GM18909 (cell line): ENCODE measurements around the gene GAL3ST1.
"Not testable (repeated sequence)": the region's sequence is repeated elsewhere in the genome, so short reads cannot be mapped to it uniquely, and the experiment has no call there.

Experiments
- ATAC-seq: cut with Tn5 transposase; IDR thresholded peaks from one replicate; pipeline ENCODE4 v1.9.1; 2021; ENCODE audit warnings: mild to moderate bottlenecking; ENCODE audit not compliant: unreplicated experiment, poor library complexity

GAL3ST1 gene

GRCh38 chr22:30567277-30567676 is 7.2 kb downstream of the GAL3ST1 start:
- not testable (repeated sequence) for ATAC-seq

GRCh38 chr22:30566125-30566524 is 8.3 kb downstream of the GAL3ST1 start:
- ATAC-seq: no peak

DNA sequence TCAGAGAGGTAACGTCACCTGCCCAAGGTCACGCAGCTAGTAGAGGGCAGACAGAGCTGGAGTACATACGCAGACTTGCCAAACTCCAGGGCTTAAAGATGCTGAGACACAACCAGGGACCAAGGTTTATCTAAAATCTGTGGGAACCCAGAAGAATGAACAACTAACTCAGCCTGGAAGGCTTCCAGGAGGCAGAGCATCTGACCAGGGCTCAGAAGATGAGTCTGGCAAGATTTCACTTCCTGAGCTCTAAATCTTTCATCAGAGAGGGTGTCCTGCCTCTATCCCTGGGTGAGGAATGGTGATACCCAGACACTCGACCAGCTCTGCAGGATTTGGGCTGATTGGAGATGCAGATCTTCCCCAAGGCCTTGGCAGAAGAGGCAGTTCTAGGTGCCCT is 9.1 kb downstream of the GAL3ST1 start:
- ATAC-seq: no peak

GRCh38 chr22:30564761-30565119 is 9.7 kb downstream of the GAL3ST1 start:
- ATAC-seq: no peak

GRCh38 chr22:30564045-30564760 is 10.3 kb downstream of the GAL3ST1 start:
- ATAC-seq: no peak

- ATAC-seq: no peak
Measured at GRCh38 chr22:30562366-30562765, 12.1 kb downstream of the GAL3ST1 start.

DNA sequence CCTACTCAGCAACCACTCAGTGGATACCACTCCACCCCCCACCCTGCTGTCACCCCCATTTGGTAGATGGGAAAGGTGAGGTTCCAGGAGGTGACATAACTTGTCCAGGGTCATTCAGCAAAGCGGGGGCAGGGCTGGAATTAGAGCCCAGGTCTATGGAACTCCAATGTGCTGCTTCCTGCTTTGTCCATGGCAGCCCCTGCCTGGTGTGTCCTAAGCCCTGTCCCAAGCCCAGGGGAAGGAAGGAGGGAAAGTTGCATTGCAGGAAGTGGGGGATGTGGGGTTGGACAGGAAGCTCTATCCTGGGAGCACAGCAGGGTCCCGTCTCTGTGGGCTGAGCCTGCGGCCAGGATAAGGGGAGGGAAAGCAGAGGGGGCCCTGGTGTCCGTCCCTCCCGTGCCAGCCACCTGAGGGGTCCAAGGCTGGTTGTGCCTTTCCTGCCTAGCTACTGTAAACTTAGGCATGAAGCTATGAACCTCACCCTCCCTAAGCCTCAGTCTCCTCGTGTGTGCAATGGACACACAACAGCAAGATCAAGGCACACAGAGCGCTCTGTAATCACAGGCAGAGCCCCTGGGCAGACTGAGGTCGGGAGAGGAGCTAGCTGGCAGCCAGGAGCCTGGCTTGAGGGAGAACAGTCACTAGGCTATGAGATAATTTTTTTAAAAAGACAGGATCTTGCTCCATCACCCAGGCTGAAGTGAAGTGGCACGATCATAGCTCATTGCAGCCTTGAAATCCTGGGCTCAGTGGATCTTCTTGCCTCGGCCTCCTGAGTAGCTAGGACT is 12.9 kb downstream of the GAL3ST1 start:
- ATAC-seq: no peak

DNA sequence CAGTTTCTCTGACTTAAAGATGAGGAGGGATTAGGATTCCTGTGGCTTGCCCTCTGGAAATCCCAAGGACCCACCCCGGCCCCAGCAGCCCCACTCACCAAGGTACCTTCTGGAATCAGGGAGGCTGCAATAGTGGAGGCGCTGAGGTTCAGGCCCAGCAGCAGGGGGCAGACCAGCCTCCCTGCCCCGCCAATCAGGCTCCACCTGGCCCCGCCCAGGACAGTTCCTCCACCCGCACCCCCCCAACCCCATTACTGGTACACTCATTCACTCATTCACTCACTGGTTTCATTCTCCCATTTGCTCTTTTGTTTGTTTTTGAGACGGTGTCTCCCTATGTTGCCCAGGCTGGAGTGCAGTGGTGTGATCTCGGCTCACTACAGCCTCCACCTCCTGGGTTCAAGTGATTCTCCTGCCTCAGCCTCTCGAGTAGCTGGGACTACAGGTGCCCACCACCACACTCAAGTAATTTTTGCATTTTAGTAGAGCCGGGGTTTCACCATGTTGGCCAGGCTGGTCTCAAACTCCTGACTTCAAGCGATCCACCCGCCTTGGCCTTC is 13.7 kb downstream of the GAL3ST1 start:
- not testable (repeated sequence) for ATAC-seq

- no peak for ATAC-seq
Measured at GRCh38 chr22:30559889-30560288, 14.6 kb downstream of the GAL3ST1 start.

GRCh38 chr22:30557243-30557642 is 17.2 kb downstream of the GAL3ST1 start:
- ATAC-seq: no peak

DNA sequence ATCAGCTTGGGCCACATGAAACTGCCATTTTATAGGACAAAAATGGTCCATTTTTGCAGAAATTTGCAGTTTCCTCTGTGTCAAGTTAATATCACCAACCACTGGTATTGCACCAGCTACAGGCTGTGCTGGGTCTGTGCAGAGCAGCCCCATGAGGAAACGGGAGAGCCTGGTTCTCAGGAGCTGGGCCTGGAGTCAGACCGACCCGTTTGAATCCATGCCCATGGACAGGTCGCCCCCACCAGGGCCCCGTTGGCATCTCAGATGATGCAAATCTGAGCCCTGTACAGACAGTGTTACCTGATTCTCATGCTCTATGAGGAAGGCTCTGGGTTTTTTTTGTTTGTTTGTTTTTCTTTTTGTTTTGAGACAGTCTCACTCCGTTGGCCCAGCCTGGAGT is 18.1 kb downstream of the GAL3ST1 start:
- no peak for ATAC-seq

DNA sequence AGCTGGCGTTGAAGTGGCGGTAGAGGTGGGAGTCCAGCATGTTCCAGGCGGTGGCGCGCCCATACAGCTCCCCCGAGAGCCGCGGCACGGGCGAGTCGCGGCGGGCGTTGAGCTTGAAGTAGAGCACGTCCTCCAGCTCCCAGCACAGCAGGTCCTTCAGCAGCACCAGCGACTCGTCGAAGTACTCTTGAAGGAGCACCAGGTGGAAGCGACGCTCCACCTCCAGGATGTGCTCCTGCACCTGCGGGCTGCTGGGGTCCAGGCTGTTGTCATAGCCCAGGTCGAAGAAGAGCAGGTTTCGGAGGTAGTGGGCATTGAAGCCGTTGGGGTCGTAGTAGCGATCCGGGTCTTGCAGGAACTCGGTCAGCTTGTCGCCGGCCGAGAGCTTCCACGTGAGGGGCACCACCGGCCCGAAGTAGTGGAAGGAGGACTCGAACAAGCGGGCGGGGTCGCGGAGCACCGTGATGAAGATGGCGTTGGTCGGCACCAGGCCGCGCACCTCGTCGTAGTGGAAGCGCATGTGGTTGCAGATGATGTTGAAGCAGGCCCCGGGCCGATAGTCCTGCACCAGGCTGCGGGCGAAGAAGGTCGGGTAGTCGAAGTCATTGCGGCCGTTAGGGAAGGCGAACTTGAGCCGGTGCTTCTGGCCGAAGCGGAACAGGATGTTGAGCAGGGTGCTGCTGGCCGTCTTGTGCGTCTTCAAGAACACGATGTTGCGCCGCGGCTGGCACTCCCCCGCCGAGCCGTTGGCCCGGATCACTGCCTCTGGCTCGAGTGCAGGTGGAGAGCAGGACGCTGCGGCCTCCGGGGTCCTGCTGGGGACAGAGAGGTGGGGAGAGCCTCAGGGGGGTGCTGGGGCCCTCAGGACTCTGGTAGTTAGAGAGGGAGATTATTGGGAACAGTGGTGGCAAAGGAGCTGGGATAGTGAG is 18.9 kb downstream of the GAL3ST1 start:
- ATAC-seq: no peak

GRCh38 chr22:30553971-30554370 is 20.5 kb downstream of the GAL3ST1 start:
- ATAC-seq: no peak

DNA sequence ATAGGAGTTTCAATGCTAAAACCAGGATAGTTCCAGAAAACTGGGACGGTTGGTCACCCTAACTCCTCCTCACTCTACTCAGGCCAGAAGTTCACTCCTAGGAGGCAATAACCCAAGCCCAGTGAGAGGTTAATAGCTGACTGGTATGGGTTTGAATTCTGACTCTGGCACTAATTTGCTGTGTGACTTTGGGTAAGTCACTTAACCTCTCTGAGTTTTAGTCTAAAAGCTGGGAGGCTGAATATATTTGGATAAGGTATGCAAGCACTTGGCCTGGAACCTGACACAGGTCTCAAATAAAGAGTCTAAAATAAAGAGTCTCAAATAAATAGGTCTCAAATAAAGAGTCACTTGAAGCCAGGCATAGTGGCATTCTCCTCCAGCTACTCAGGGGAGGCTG is 21.7 kb downstream of the GAL3ST1 start:
- no peak for ATAC-seq

DNA sequence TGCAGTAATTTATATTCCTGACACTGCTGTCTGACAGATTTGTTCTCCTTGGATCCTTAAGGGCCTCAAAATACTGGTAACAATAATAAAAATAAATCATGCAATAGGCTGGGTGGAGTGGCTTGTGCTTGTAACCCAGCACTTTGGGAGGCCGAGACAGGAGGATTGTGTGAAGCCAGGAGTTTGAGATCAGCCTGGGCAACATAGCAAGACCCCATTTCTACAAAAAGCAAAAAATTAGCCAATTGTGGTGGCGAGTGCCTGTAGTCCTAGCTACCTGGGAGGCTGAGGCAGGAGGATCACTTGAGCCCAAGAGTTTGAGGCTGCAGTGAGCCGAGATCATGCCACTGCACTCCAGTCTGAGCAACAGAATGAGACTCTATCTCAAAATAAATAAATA is 22.7 kb downstream of the GAL3ST1 start:
- not testable (repeated sequence) for ATAC-seq

DNA sequence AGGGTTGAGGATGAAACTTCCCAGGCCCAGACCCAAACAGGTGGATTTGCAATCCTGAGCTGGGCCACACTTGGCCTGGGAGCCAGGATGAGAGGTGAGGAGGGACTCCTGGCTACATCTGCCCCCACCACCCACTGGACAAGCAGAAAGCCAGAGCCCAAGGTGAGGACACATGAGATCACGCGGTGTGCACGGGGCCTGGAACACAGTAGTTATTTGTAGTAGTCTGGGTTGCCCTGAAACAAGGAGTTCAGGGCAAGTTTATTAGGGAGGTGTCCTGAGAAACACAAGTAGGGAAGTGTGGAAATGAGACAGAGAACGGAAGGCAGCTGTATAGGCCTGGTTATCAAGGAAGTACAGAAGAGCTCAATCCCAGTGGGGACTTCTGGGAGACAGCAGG is 27.3 kb downstream of the GAL3ST1 start:
- ATAC-seq: no peak

- no peak for ATAC-seq
Measured at GRCh38 chr22:30546616-30547015, 27.8 kb downstream of the GAL3ST1 start, which contains the start of gene SEC14L6. Gene SEC14L6, minus strand, starts transcription at chr22:30546741. Its CDS starts 59 bp downstream, at chr22:30546682.

- no peak for ATAC-seq
Measured at GRCh38 chr22:30542811-30543188, 31.7 kb downstream of the GAL3ST1 start.

DNA sequence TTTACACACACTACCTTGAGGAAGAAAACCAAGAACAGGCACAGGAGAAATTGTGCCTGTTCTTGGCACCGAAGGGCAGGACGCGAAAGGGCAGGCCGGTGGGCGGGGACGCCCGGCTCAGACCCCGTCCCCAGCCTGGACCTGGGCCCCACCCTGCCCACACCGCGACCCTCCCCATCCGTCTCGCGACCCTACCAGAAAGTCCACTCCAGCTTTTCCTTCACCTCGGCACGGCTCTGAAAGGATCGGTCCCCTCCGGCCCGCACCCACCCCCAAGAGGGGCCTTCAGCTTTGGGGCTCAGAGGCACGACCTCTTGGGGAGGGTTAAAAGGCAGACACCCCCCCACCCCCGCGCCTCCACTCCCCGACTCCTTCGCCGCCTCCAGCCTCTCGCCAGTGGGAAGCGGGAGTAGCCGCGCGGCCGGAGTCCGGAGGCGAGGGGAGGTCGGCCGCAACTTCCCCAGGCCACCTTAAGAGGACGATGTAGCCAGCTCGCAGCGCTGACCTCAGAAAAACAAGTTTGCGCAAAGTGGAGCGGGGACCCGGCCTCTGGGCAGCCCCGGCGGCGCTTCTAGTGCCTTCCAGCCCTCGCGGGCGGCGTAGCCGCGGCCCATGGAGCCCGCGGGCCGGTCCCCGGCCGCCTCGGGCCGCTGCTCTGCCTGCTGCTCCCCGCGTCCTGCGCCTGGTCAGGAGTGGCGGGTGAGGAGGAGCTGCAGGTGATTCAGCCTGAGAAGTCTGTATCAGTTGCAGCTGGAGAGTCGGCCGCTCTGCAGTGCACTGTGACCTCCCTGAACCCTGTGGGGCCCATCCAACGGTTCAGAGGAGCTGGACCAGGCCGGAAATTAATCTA is 32.3 kb downstream of the GAL3ST1 start:
- ATAC-seq: no peak

- not testable (repeated sequence) for ATAC-seq
Measured at GRCh38 chr22:30541511-30541910, 33.0 kb downstream of the GAL3ST1 start.
